PC-3 (cell line): ENCODE measurements around the gene THAP6. TPM values are rescaled to one million over a fixed set of nuclear protein-coding genes. Genes with fewer than 3 reads are reported as not detected.

ENCODE experiments used
- ATAC-seq: fragments of 200-7000 bp; cut with Tn5 transposase; 2 replicates; pipeline ENCODE4 v1.9.1; 2020; ENCODE audit warnings: mild to moderate bottlenecking, moderate library complexity
- BruUV-seq: library from RNA; stranded (reverse); fragments of 400-500 nt; replicated peaks from 2 replicates; lab custom pipeline; 2021; lab: Mats Ljungman, UMichigan
- CTCF ChIA-PET: fragments of 300-600 bp; sonication (Branson Sonifier 250); formaldehyde crosslinking; loops from one replicate; lab custom pipeline; 2022; ENCODE audit warnings: antibody characterized with exemption; lab: Charles Lee
- POLR2A ChIA-PET: fragments of 300-600 bp; sonication (Branson Sonifier 250); formaldehyde crosslinking; loops from one replicate; lab custom pipeline; 2022; ENCODE audit warnings: antibody characterized with exemption; ENCODE audit not compliant: unreplicated experiment; lab: Charles Lee
- DNase-seq: peaks from one replicate; pipeline ENCODE4 v3.0.0-alpha.2; 2015
- H2AFZ ChIP-seq: fragments of 300-600 bp; sonication (generic); 2 replicates; pipeline ENCODE4 v1.6.0; 2016; ENCODE audit warnings: antibody characterized with exemption, low read length
- H3F3A ChIP-seq: fragments of 300-600 bp; sonication (generic); one replicate; pipeline ENCODE4 v1.6.0; 2017; ENCODE audit warnings: antibody characterized with exemption, low read length, control low read depth, mild to moderate bottlenecking; ENCODE audit not compliant: unreplicated experiment
- H3K27ac ChIP-seq: fragments of 300-600 bp; sonication (generic); 2 replicates; pipeline ENCODE4 v1.5.1; 2016; ENCODE audit warnings: mild to moderate bottlenecking, low read length
- H3K27me3 ChIP-seq: fragments of 300-600 bp; sonication (generic); 2 replicates; pipeline ENCODE4 v1.6.1; 2016; ENCODE audit warnings: low read length, mixed read lengths
- H3K36me3 ChIP-seq: fragments of 300-600 bp; sonication (generic); 2 replicates; pipeline ENCODE4 v1.6.1; 2016; ENCODE audit warnings: low read depth, mixed run types, low read length, mixed read lengths
- H3K4me1 ChIP-seq: fragments of 300-600 bp; sonication (generic); 2 replicates; pipeline ENCODE4 v1.5.1; 2016; ENCODE audit warnings: low read length; ENCODE audit not compliant: insufficient read depth
- H3K4me2 ChIP-seq: fragments of 300-600 bp; sonication (generic); 2 replicates; pipeline ENCODE4 v1.6.0; 2016; ENCODE audit warnings: low read length
- H3K4me3 ChIP-seq: fragments of 300-600 bp; sonication (generic); 2 replicates; pipeline ENCODE4 v1.5.1; 2016; ENCODE audit warnings: mild to moderate bottlenecking, low read length, mixed read lengths
- H3K79me2 ChIP-seq: fragments of 300-600 bp; sonication (generic); 2 replicates; pipeline ENCODE4 v1.6.1; 2017; ENCODE audit warnings: low read length, mixed read lengths
- H3K9ac ChIP-seq: fragments of 300-600 bp; sonication (generic); 2 replicates; pipeline ENCODE4 v1.6.0; 2016; ENCODE audit warnings: mild to moderate bottlenecking, low read length
- H3K9me2 ChIP-seq: fragments of 300-600 bp; sonication (generic); replicated peaks from 2 replicates; pipeline ENCODE4 v1.6.1; 2016; ENCODE audit warnings: mixed run types, low read length, mixed read lengths
- H3K9me3 ChIP-seq: fragments of 300-600 bp; sonication (generic); 2 replicates; pipeline ENCODE4 v1.6.1; 2016; ENCODE audit warnings: low read length, mixed read lengths
- H4K20me1 ChIP-seq: fragments of 300-600 bp; sonication (generic); 2 replicates; pipeline ENCODE4 v1.6.1; 2016; ENCODE audit warnings: low read length, mixed read lengths
- EZH2 ChIP-seq: fragments of 300-600 bp; sonication (generic); IDR thresholded peaks from one replicate; pipeline ENCODE4 v1.6.1; 2017; ENCODE audit warnings: antibody characterized with exemption, mild to moderate bottlenecking, low read length; ENCODE audit not compliant: unreplicated experiment
- EZH2phosphoT487 ChIP-seq: fragments of 300-600 bp; sonication (generic); IDR thresholded peaks from 2 replicates; pipeline ENCODE4 v1.6.1; 2018; ENCODE audit warnings: mild to moderate bottlenecking, antibody characterized with exemption, low read length, borderline replicate concordance
- intact Hi-C: fragments of 100-400 bp; cut with micrococcal nuclease; formaldehyde crosslinking; loops from 2 replicates; pipeline ENCODE4 v1.9.0; 2023
- total RNA-seq: library from RNA; depleted of rRNA; stranded (reverse); fragments of >200 nt; gene quantifications from 2 replicates; pipeline ENCODE4 v1.2.3, GENCODE V29; 2014
- TF ChIP-seq, protein P1 (sequence below): fragments of 300-600 bp; sonication (generic); conservative IDR thresholded peaks from 2 replicates; pipeline ENCODE4 v1.5.1; 2017; ENCODE audit warnings: antibody characterized with exemption, low read depth, mild to moderate bottlenecking, low read length

The THAP6 gene
- total RNA-seq, 1 experiment from 2014 or later: 8.7 TPM

DNA sequence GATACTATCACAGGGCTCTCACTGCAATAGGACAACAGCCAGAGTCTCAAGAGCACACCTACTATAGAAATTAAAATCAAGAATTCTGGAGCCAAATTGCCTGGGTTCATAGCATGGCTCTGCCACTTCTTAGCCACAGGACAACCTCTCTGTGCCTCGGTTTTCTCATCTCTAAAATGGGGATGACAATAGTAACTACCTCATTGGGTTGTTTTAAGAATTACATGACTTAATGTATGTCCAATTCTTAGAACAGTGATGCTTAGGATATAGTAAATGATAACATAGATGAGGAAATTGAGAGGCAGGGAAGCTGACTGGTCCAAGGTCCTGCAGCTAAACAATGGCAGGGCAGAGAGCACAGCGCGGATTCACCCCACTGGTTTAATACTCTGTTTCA lies 30.6 kb downstream of the THAP6 start:
- ChIA-PET CTCF (no interaction called here), POLR2A (no interaction called here)
- H3K36me3 ChIP-seq: no peaks in the 10 kb centered on the region
- H3K4me3 ChIP-seq: no peak overlapping the region
- H3K4me1 ChIP-seq: peaks cover 14% of the 10 kb centered on the region
- intact Hi-C loops: no loop called here
- H3F3A ChIP-seq: no peaks in the 10 kb centered on the region
- no peak overlapping the region for H2AFZ ChIP-seq
- no peaks in the 10 kb centered on the region for H3K27me3 ChIP-seq
- H3K4me2 ChIP-seq: no peak overlapping the region
- H3K9ac ChIP-seq: no peak overlapping the region
- DNase-seq: no peak
- TF ChIP-seq, protein P1, sequence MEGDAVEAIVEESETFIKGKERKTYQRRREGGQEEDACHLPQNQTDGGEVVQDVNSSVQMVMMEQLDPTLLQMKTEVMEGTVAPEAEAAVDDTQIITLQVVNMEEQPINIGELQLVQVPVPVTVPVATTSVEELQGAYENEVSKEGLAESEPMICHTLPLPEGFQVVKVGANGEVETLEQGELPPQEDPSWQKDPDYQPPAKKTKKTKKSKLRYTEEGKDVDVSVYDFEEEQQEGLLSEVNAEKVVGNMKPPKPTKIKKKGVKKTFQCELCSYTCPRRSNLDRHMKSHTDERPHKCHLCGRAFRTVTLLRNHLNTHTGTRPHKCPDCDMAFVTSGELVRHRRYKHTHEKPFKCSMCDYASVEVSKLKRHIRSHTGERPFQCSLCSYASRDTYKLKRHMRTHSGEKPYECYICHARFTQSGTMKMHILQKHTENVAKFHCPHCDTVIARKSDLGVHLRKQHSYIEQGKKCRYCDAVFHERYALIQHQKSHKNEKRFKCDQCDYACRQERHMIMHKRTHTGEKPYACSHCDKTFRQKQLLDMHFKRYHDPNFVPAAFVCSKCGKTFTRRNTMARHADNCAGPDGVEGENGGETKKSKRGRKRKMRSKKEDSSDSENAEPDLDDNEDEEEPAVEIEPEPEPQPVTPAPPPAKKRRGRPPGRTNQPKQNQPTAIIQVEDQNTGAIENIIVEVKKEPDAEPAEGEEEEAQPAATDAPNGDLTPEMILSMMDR: no peak
- TF ChIP-seq EZH2phosphoT487 (no peak), EZH2 (no peak)
- no peaks in the 10 kb centered on the region for H4K20me1 ChIP-seq
- no peaks in the 10 kb centered on the region for H3K79me2 ChIP-seq
- H3K9me3 ChIP-seq: no peaks in the 10 kb centered on the region
- ATAC-seq: no peak
- no peaks in the 10 kb centered on the region for H3K9me2 ChIP-seq
- BruUV-seq: no TSS peak
- H3K27ac ChIP-seq: no peak overlapping the region

DNA sequence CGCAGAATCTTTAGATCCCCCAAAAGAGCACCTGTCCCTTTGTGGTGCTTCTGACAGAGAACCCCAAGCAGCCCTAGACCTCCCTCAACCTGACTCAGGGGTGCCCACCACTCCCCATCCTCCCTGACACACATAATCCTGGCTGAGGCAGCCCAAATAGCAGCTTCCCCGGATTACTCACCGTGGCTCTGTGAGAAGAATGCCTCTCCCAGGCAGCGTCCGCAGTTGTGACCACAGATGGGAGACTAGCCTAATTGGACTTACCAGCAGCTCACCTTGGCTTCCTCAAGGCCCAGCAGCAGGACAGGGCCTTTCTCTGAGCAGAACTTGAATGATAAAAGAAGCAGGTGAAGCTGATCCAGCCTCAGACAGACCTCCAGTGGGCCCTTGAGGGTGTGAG lies 31.3 kb downstream of the THAP6 start:
- Histone ChIP-seq H3K9me2 (no peaks in the 10 kb centered on the region), H3K27me3 (no peaks in the 10 kb centered on the region), H3K36me3 (no peaks in the 10 kb centered on the region), H3K9me3 (no peaks in the 10 kb centered on the region), H2AFZ (no peak overlapping the region), H3K4me1 (peaks cover 14% of the 10 kb centered on the region), H3F3A (no peaks in the 10 kb centered on the region), H3K27ac (no peak overlapping the region), H3K79me2 (no peaks in the 10 kb centered on the region), H3K9ac (no peak overlapping the region), H3K4me2 (no peak overlapping the region), H4K20me1 (no peaks in the 10 kb centered on the region), H3K4me3 (no peak overlapping the region)
- BruUV-seq: no TSS peak
- intact Hi-C loops: no loop called here
- ATAC-seq (no peak), DNase-seq (no peak)
- TF ChIP-seq, protein P1: no peak
- TF ChIP-seq EZH2phosphoT487 (no peak), EZH2 (no peak)
- POLR2A ChIA-PET: no interaction called here
- CTCF ChIA-PET: no interaction called here

DNA sequence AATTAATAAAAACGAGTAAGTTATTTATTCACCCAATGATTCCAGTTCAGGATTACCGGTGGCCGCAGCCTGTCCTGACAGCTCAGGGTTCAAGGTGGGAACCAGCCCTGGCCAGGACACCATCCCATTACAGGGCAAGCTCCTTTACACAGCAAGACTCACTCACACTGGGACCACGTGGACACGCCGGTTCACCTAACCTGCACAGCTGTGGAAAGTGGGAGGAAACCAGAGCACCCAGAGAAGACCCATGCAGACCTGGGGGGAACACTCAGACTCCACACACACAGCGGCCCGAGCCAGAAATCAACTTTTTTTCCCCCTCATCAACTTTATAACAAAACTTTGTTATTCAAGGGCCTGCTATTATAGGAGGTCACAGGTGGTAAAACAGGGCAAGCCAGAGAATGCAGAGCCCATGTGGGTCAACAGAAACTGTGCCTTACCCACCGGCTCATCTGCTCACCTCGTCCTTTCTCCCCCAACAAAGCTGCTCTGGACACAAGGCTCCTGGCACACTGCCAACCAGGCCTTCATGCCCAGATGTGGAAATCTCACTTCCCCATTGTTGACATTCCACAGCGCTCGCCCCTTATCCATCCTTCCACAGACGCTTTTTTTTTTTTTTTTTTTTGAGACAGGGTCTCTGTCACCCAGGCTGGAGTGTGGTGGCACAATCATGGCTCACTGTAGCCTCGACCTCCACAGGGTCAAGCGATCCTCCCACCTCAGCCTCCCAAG lies 33.5 kb downstream of the THAP6 start:
- Histone ChIP-seq H3K9me3 (no peaks in the 10 kb centered on the region), H2AFZ (no peak overlapping the region), H3K79me2 (no peaks in the 10 kb centered on the region), H3K4me3 (no peak overlapping the region), H3K4me1 (peaks cover 7% of the 10 kb centered on the region), H3K4me2 (no peak overlapping the region), H3K27me3 (no peaks in the 10 kb centered on the region), H3K9me2 (no peaks in the 10 kb centered on the region), H3K27ac (no peak overlapping the region), H3K9ac (no peak overlapping the region), H3F3A (no peaks in the 10 kb centered on the region), H4K20me1 (no peaks in the 10 kb centered on the region), H3K36me3 (no peaks in the 10 kb centered on the region)
- intact Hi-C loops: no loop called here
- DNase-seq (no peak), ATAC-seq (no peak)
- POLR2A ChIA-PET: no interaction called here
- CTCF ChIA-PET: no interaction called here
- no peak for TF ChIP-seq EZH2
- TF ChIP-seq, protein P1: no peak
- TF ChIP-seq EZH2phosphoT487: no peak
- BruUV-seq: no TSS peak
